ENCODE measurements around the gene CDNF. TPM values are rescaled to one million over a fixed set of nuclear protein-coding genes. Genes with fewer than 3 reads are reported as not detected.

The CDNF gene
- polyA plus RNA-seq, 1 donor (not counting 4 experiments of a cell fraction or from before 2014, with no cell fraction given) = 1.4 TPM

GRCh38 chr10:14860791-14861190 is 23.0 kb upstream of the CDNF start:
- H3K4me2 ChIP-seq (ENCODE audit: control insufficient read depth, extremely low read depth, insufficient read depth, low read depth, low read length) = no peak overlapping the region
- H3K9ac ChIP-seq (ENCODE audit: control insufficient read depth, extremely low read depth, insufficient read depth, low read length) = no peak overlapping the region
- peaks cover 7 to 9% of the 10 kb centered on the region in 2 experiments for H3K36me3 ChIP-seq (ENCODE audit: control insufficient read depth in 2 of 2, extremely low read depth in 1 of 2, insufficient read depth in 2 of 2, low read length in 2 of 2)
- no peak overlapping the region for H2AFZ ChIP-seq (ENCODE audit: control insufficient read depth, low read length)
- no peak overlapping the region for H3K27ac ChIP-seq (ENCODE audit: control insufficient read depth, insufficient read depth, low read length)
- no peaks in the 10 kb centered on the region for H3K79me2 ChIP-seq (ENCODE audit: control insufficient read depth, insufficient read depth, low read length)
- H3K4me1 ChIP-seq (ENCODE audit: control insufficient read depth, extremely low read depth, insufficient read depth, low read length) = no peaks in the 10 kb centered on the region
- TF ChIP-seq EZH2 (IDR thresholded peaks at IDR 0.05; ENCODE audit: low read length) = no peak
- TF ChIP-seq, protein P1, sequence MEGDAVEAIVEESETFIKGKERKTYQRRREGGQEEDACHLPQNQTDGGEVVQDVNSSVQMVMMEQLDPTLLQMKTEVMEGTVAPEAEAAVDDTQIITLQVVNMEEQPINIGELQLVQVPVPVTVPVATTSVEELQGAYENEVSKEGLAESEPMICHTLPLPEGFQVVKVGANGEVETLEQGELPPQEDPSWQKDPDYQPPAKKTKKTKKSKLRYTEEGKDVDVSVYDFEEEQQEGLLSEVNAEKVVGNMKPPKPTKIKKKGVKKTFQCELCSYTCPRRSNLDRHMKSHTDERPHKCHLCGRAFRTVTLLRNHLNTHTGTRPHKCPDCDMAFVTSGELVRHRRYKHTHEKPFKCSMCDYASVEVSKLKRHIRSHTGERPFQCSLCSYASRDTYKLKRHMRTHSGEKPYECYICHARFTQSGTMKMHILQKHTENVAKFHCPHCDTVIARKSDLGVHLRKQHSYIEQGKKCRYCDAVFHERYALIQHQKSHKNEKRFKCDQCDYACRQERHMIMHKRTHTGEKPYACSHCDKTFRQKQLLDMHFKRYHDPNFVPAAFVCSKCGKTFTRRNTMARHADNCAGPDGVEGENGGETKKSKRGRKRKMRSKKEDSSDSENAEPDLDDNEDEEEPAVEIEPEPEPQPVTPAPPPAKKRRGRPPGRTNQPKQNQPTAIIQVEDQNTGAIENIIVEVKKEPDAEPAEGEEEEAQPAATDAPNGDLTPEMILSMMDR (optimal IDR thresholded peaks at IDR 0.05 in 1 of 3, IDR thresholded peaks at IDR 0.05 in 1 of 3, conservative IDR thresholded peaks at IDR 0.05 in 1 of 3; ENCODE audit: extremely low read depth in 1 of 3, insufficient read depth in 2 of 3, low read length in 3 of 3) = no peak
- H3K9me1 ChIP-seq (ENCODE audit: control insufficient read depth, extremely low read depth, insufficient read depth, low read length) = no peaks in the 10 kb centered on the region
- no peaks in the 10 kb centered on the region for H4K20me1 ChIP-seq (ENCODE audit: control insufficient read depth, extremely low read depth, insufficient read depth, low read length)
- no peaks in the 10 kb centered on the region for H3K9me3 ChIP-seq (ENCODE audit: control insufficient read depth, low read depth, low read length)
- no peaks in the 10 kb centered on the region for H3K27me3 ChIP-seq (ENCODE audit: control insufficient read depth, extremely low read depth, insufficient read depth, low read length)
- FAIRE-seq (no peak), DNase-seq (ENCODE audit: low read depth, low spot score) (no peak)
- dilution Hi-C loops (cut with MboI; ENCODE audit: extremely low pct_ligation_motif_present, low sequenced_read_pairs) = no loop called here
- no peak overlapping the region for H3K4me3 ChIP-seq (ENCODE audit: control insufficient read depth in 2 of 3, extremely low read depth in 1 of 3, insufficient read depth in 2 of 3, low read depth in 1 of 3, low read length in 3 of 3)

DNA sequence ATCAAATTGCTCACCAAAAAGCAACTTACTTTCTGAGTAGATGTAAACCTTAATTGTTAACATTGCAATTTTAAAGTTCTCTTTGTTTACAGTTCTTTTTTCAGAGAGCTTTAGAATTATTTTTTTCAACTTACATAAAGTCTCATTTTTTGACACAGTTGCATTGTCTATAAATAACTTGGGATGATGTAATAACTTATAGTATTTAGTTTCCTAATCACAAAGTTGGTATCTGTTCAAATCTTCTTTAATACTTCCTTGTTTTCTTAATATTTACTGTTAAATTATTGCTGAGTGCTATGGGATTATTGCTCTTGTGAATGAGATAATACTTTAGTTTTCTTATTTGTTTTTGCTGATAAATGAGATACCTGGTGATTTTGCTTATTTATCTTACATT is 21.9 kb upstream of the CDNF start:
- TF ChIP-seq, protein P1 (optimal IDR thresholded peaks at IDR 0.05 in 1 of 3, IDR thresholded peaks at IDR 0.05 in 1 of 3, conservative IDR thresholded peaks at IDR 0.05 in 1 of 3; ENCODE audit: extremely low read depth in 1 of 3, insufficient read depth in 2 of 3, low read length in 3 of 3) = no peak
- TF ChIP-seq EZH2 (IDR thresholded peaks at IDR 0.05; ENCODE audit: low read length) = no peak
- Histone ChIP-seq H3K4me1 (ENCODE audit: control insufficient read depth, extremely low read depth, insufficient read depth, low read length) (no peaks in the 10 kb centered on the region), H3K9me3 (ENCODE audit: control insufficient read depth, low read depth, low read length) (no peaks in the 10 kb centered on the region), H3K36me3 (ENCODE audit: control insufficient read depth in 2 of 2, extremely low read depth in 1 of 2, insufficient read depth in 2 of 2, low read length in 2 of 2) (peaks cover 7 to 10% of the 10 kb centered on the region in 2 experiments), H3K4me2 (ENCODE audit: control insufficient read depth, extremely low read depth, insufficient read depth, low read depth, low read length) (no peak overlapping the region), H3K9me1 (ENCODE audit: control insufficient read depth, extremely low read depth, insufficient read depth, low read length) (no peaks in the 10 kb centered on the region), H3K4me3 (ENCODE audit: control insufficient read depth in 2 of 3, extremely low read depth in 1 of 3, insufficient read depth in 2 of 3, low read depth in 1 of 3, low read length in 3 of 3) (no peak overlapping the region), H2AFZ (ENCODE audit: control insufficient read depth, low read length) (no peak overlapping the region), H3K27ac (ENCODE audit: control insufficient read depth, insufficient read depth, low read length) (no peak overlapping the region), H3K79me2 (ENCODE audit: control insufficient read depth, insufficient read depth, low read length) (no peaks in the 10 kb centered on the region), H3K9ac (ENCODE audit: control insufficient read depth, extremely low read depth, insufficient read depth, low read length) (no peak overlapping the region), H3K27me3 (ENCODE audit: control insufficient read depth, extremely low read depth, insufficient read depth, low read length) (no peaks in the 10 kb centered on the region), H4K20me1 (ENCODE audit: control insufficient read depth, extremely low read depth, insufficient read depth, low read length) (no peaks in the 10 kb centered on the region)
- DNase-seq (ENCODE audit: low read depth, low spot score) (no peak), FAIRE-seq (no peak)
- dilution Hi-C loops (cut with MboI; ENCODE audit: extremely low pct_ligation_motif_present, low sequenced_read_pairs) = no loop called here
